ENCODE results near the gene PLB1. TPM values are rescaled to one million over a fixed set of nuclear protein-coding genes. Genes with fewer than 3 reads are reported as not detected.

PLB1 gene
- total and polyA plus RNA-seq, 9 of the 15 experiments (the other 6 are each of a cell fraction or from before 2014, with no cell fraction given): 0.01 to 0.09 (median 0.07) TPM; not detected in 2

GRCh38 chr2:28567061-28567471, 71.2 kb downstream of the PLB1 start (continued):
- no peak for TF ChIP-seq RBM39 (optimal IDR thresholded peaks at IDR 0.05; ENCODE audit: low read depth, low read length)
- TF ChIP-seq HDGF (IDR thresholded peaks at IDR 0.05): no peak
- no peak for TF ChIP-seq ZBTB8A (IDR thresholded peaks at IDR 0.05; ENCODE audit: partially characterized antibody)
- TF ChIP-seq ELF1 (tag; IDR thresholded peaks at IDR 0.05): 0 out of 2 replicates have a peak, but pooled peaks have one; percentile 3
- TF ChIP-seq CBFA2T2 (conservative IDR thresholded peaks at IDR 0.05): no peak
- no peak for TF ChIP-seq CEBPZ (IDR thresholded peaks at IDR 0.05; ENCODE audit: borderline replicate concordance, low read depth, low read length)
- no peak for TF ChIP-seq HDAC2 (IDR thresholded peaks at IDR 0.05)
- TF ChIP-seq RFX1 (IDR thresholded peaks at IDR 0.05): peak; percentile 43
- TF ChIP-seq C11orf30 (IDR thresholded peaks at IDR 0.05; ENCODE audit: low read depth): peak; percentile 43; the same call in 1 of the 2 replicates
- TF ChIP-seq PHB2 (IDR thresholded peaks at IDR 0.05; ENCODE audit: low read depth): no peak
- TF ChIP-seq CREBBP (IDR thresholded peaks at IDR 0.05; ENCODE audit: low read depth, low read length): no peak
- TF ChIP-seq YY1 (IDR thresholded peaks at IDR 0.05; ENCODE audit: borderline replicate concordance in 1 of 3, control insufficient read depth in 1 of 3, extremely low read depth in 1 of 3, insufficient read depth in 3 of 3, insufficient read length in 1 of 3, insufficient replicate concordance in 2 of 3, low read depth in 1 of 3, low read length in 2 of 3): peak in 1 of 3 experiments; percentile 45
- TF ChIP-seq CCAR2 (IDR thresholded peaks at IDR 0.05; ENCODE audit: low read depth, low read length): no peak
- TF ChIP-seq HLTF (IDR thresholded peaks at IDR 0.05): no peak
- TF ChIP-seq RBM25 (IDR thresholded peaks at IDR 0.05; ENCODE audit: low read depth, low read length, severe bottlenecking): no peak
- TF ChIP-seq MTA3 (IDR thresholded peaks at IDR 0.05; ENCODE audit: borderline replicate concordance): no peak
- TF ChIP-seq MCM2 (IDR thresholded peaks at IDR 0.05; ENCODE audit: low read depth): no peak
- TF ChIP-seq MECOM (CRISPR knock-in tag; IDR thresholded peaks at IDR 0.05): no peak
- TF ChIP-seq, protein P1, sequence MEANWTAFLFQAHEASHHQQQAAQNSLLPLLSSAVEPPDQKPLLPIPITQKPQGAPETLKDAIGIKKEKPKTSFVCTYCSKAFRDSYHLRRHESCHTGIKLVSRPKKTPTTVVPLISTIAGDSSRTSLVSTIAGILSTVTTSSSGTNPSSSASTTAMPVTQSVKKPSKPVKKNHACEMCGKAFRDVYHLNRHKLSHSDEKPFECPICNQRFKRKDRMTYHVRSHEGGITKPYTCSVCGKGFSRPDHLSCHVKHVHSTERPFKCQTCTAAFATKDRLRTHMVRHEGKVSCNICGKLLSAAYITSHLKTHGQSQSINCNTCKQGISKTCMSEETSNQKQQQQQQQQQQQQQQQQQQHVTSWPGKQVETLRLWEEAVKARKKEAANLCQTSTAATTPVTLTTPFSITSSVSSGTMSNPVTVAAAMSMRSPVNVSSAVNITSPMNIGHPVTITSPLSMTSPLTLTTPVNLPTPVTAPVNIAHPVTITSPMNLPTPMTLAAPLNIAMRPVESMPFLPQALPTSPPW (CRISPR knock-in tag; IDR thresholded peaks at IDR 0.05): 0 out of 2 replicates have a peak, but pooled peaks have one; percentile 34
- no peak for TF ChIP-seq KLF10 (CRISPR knock-in tag; IDR thresholded peaks at IDR 0.05)
- TF ChIP-seq USF2 (CRISPR knock-in tag; IDR thresholded peaks at IDR 0.05): no peak
- TF ChIP-seq PCBP2 (IDR thresholded peaks at IDR 0.05; ENCODE audit: low read depth, low read length, poor library complexity, severe bottlenecking): no peak
- TF ChIP-seq PHF8 (IDR thresholded peaks at IDR 0.05; ENCODE audit: borderline replicate concordance, low read length): no peak

Data from K562 (cell line).